ENCODE results near the gene INAVA.

The INAVA gene

GRCh38 chr1:200869753-200870391 is 24.8 kb upstream of the INAVA start:
- TF ChIP-seq CTCF (IDR thresholded peaks at IDR 0.05; ENCODE audit: low read depth, low read length) = no peak

GRCh38 chr1:200872446-200873115 is 22.1 kb upstream of the INAVA start, which contains the start of gene GPR25:
Gene GPR25 (plus strand): TSS chr1:200872981. CDS start chr1:200873038, 57 bp downstream.
- no peak for TF ChIP-seq CTCF (IDR thresholded peaks at IDR 0.05; ENCODE audit: low read depth, low read length)
- no peak for DNase-seq (ENCODE audit: extremely low read depth, low read depth)

More at GRCh38 chr1:200869753-200870391, 24.8 kb upstream of the INAVA start:
- DNase-seq (ENCODE audit: extremely low read depth, low read depth) = no peak

- no peak for TF ChIP-seq CTCF (IDR thresholded peaks at IDR 0.05; ENCODE audit: low read depth, low read length)
- DNase-seq (ENCODE audit: extremely low read depth, low read depth) = no peak
Measured at GRCh38 chr1:200873116-200873670, 21.5 kb upstream of the INAVA start.

GRCh38 chr1:200873671-200874397 is 20.9 kb upstream of the INAVA start:
- DNase-seq (ENCODE audit: extremely low read depth, low read depth) = no peak
- TF ChIP-seq CTCF (IDR thresholded peaks at IDR 0.05; ENCODE audit: low read depth, low read length) = no peak

GRCh38 chr1:200874694-200875093 is 20.0 kb upstream of the INAVA start:
- no peak for TF ChIP-seq CTCF (IDR thresholded peaks at IDR 0.05; ENCODE audit: low read depth, low read length)
- DNase-seq (ENCODE audit: extremely low read depth, low read depth) = no peak

GRCh38 chr1:200875416-200875815 is 19.3 kb upstream of the INAVA start:
- TF ChIP-seq CTCF (IDR thresholded peaks at IDR 0.05; ENCODE audit: low read depth, low read length) = no peak
- DNase-seq (ENCODE audit: extremely low read depth, low read depth) = no peak
